ENCODE data around the gene RELN. TPM values are rescaled to one million over a fixed set of nuclear protein-coding genes. Genes with fewer than 3 reads are reported as not detected.

Gene RELN
- total RNA-seq, 1 experiment from 2014 or later: 0.20 TPM

- Histone ChIP-seq H3K36me3 (ENCODE audit: control insufficient read depth in 1 of 2, insufficient read depth in 2 of 2, low read length in 2 of 2) (no peaks in the 10 kb centered on the region), H2AFZ (ENCODE audit: low read depth, low read length, poor library complexity, severe bottlenecking) (no peak overlapping the region), H3K27ac (ENCODE audit: low read depth, low read length) (no peak overlapping the region), H4K20me1 (ENCODE audit: insufficient read depth) (no peaks in the 10 kb centered on the region; the same call in 1 of the 2 replicates), H3K4me2 (ENCODE audit: low read length) (no peak overlapping the region), H3K79me2 (ENCODE audit: insufficient read depth, low read length) (no peaks in the 10 kb centered on the region), H3K9me3 (ENCODE audit: control insufficient read depth in 1 of 2, insufficient read depth in 1 of 2, low read depth in 1 of 2, low read length in 2 of 2) (no peaks in the 10 kb centered on the region), H3K9me2 (ENCODE audit: insufficient read depth) (no peaks in the 10 kb centered on the region), H3K27me3 (ENCODE audit: insufficient read depth, low read length) (peaks cover 27% of the 10 kb centered on the region), H3K4me1 (ENCODE audit: control insufficient read depth in 1 of 2, insufficient read depth in 2 of 2, low read length in 2 of 2) (no peaks in the 10 kb centered on the region), H3K4me3 (replicated peaks in 1 of 2; ENCODE audit: low read depth in 1 of 2, low read length in 2 of 2) (no peak overlapping the region), H3K9ac (ENCODE audit: low read length) (no peak overlapping the region)
- ChIA-PET POLR2A (no interaction called here), RAD21 (ENCODE audit: low non-redundant PET in 1 of 2, low total read pairs in 2 of 2, uncharacterized antibody in 2 of 2, unreplicated experiment in 2 of 2) (no interaction called here), CTCF (no interaction called here)
- TF ChIP-seq SIN3A (IDR thresholded peaks at IDR 0.05; ENCODE audit: low read depth) (no peak), TCF7L2 (IDR thresholded peaks at IDR 0.05; ENCODE audit: borderline replicate concordance, extremely low read depth, insufficient read depth, insufficient read length) (no peak), YY1 (IDR thresholded peaks at IDR 0.05; ENCODE audit: extremely low read depth, insufficient replicate concordance, low read depth, low read length) (no peak)
- no peak for DNase-seq (ENCODE audit: low read depth, low spot score)
- no TSS peak for BruUV-seq (replicated peaks)
- no peak for ATAC-seq
- intact Hi-C loops (cut with micrococcal nuclease): no loop called here
These were observed 302.7 kb downstream of the RELN start for GRCh38 chr7:103686763-103687162.

- no peaks in the 10 kb centered on the region; the same call in 1 of the 2 replicates for H4K20me1 ChIP-seq (ENCODE audit: insufficient read depth)
- ChIA-PET POLR2A (no interaction called here), RAD21 (ENCODE audit: low non-redundant PET in 1 of 2, low total read pairs in 2 of 2, uncharacterized antibody in 2 of 2, unreplicated experiment in 2 of 2) (no interaction called here), CTCF (no interaction called here)
- DNase-seq (ENCODE audit: low read depth, low spot score) (no peak), ATAC-seq (no peak)
- TF ChIP-seq FOSL1 (IDR thresholded peaks at IDR 0.05; ENCODE audit: low read depth) (no peak), REST (IDR thresholded peaks at IDR 0.05; ENCODE audit: low read depth) (no peak), SP1 (IDR thresholded peaks at IDR 0.05; ENCODE audit: low read depth) (no peak), ATF3 (IDR thresholded peaks at IDR 0.05) (no peak), MAX (IDR thresholded peaks at IDR 0.05) (no peak), SIN3A (IDR thresholded peaks at IDR 0.05; ENCODE audit: low read depth) (no peak), CEBPB (IDR thresholded peaks at IDR 0.05; ENCODE audit: low read depth) (no peak)
- no peak overlapping the region for H3K27ac ChIP-seq (ENCODE audit: low read depth, low read length)
- no peaks in the 10 kb centered on the region for H3K9me2 ChIP-seq (ENCODE audit: insufficient read depth)
- intact Hi-C loops (cut with micrococcal nuclease): no loop called here
- no peaks in the 10 kb centered on the region for H3K79me2 ChIP-seq (ENCODE audit: insufficient read depth, low read length)
- no peak overlapping the region for H3K4me2 ChIP-seq (ENCODE audit: low read length)
- no peaks in the 10 kb centered on the region for H3K36me3 ChIP-seq (ENCODE audit: control insufficient read depth in 1 of 2, insufficient read depth in 2 of 2, low read length in 2 of 2)
- BruUV-seq (replicated peaks): no TSS peak
- H3K9me3 ChIP-seq (ENCODE audit: control insufficient read depth in 1 of 2, insufficient read depth in 1 of 2, low read depth in 1 of 2, low read length in 2 of 2): no peaks in the 10 kb centered on the region
- no peaks in the 10 kb centered on the region for H3K4me1 ChIP-seq (ENCODE audit: control insufficient read depth in 1 of 2, insufficient read depth in 2 of 2, low read length in 2 of 2)
- no peak overlapping the region for H2AFZ ChIP-seq (ENCODE audit: low read depth, low read length, poor library complexity, severe bottlenecking)
- H3K4me3 ChIP-seq (replicated peaks in 1 of 2; ENCODE audit: low read depth in 1 of 2, low read length in 2 of 2): no peak overlapping the region
- peaks cover 28% of the 10 kb centered on the region for H3K27me3 ChIP-seq (ENCODE audit: insufficient read depth, low read length)
- no peak overlapping the region for H3K9ac ChIP-seq (ENCODE audit: low read length)
These were observed 303.4 kb downstream of the RELN start for GRCh38 chr7:103686064-103686463.

Data from HCT116 (cell line).